K562 (cell line): ENCODE data around the gene MYO5C. TPM values are rescaled to one million over a fixed set of nuclear protein-coding genes. Genes with fewer than 3 reads are reported as not detected.

Source experiments
- ATAC-seq: fragments of 200-7000 bp; cut with Tn5 transposase; 3 replicates; pipeline ENCODE4 v1.9.1; 2020; ENCODE audit warnings: moderate library complexity
- BruUV-seq: library from RNA; stranded (reverse); fragments of 400-500 nt; replicated peaks from 2 replicates; lab custom pipeline; 2021; lab: Mats Ljungman, UMichigan
- CTCF ChIA-PET: fragments of 300-600 bp; formaldehyde crosslinking; extraction: SDS; loops from one replicate; lab custom pipeline; 2021; ENCODE audit warnings: low intra/inter-chr PET ratio; lab: Yijun Ruan, JAX
- POLR2A ChIA-PET: fragments of 300-600, 350-650 bp; sonication (Branson Sonifier 250); formaldehyde crosslinking; extraction: SDS; loops from one replicate; lab custom pipeline; 2021; ENCODE audit warnings: antibody characterized with exemption, inconsistent platforms; lab: Yijun Ruan, JAX
- DNase-seq, 4 experiments: peaks; one replicate each; pipeline versions ENCODE4 v3.0.0 to v3.0.0-alpha.2; 2011 to 2018; ENCODE audit warnings: low spot score in 3 of 4, mixed read lengths in 3 of 4; ENCODE audit errors: extremely low read depth in 1 of 4
- FAIRE-seq: peaks from 2 replicates; lab custom pipeline; 2011; peaks lifted over from hg19 to GRCh38; lab: Jason Lieb, UNC
- H2AFZ ChIP-seq: 2 replicates; pipeline ENCODE4 v1.6.0; 2011; ENCODE audit warnings: low read depth, low read length, control low read depth, inconsistent platforms
- H3K27ac ChIP-seq: fragments of 200-600 bp; 3 replicates; pipeline ENCODE4 v1.8.0; 2011; ENCODE audit warnings: low read depth, mild to moderate bottlenecking, control low read depth, inconsistent platforms, low read length, moderate library complexity, mixed read lengths; ENCODE audit errors: extremely low read depth
- H3K27me3 ChIP-seq, 2 experiments: fragments of 300-600 bp in 1 of 2; 2 replicates in 1 of 2; 3 replicates in 1 of 2; pipeline versions ENCODE4 v1.6.0 to v1.8.0; 2011; ENCODE audit warnings: inconsistent platforms in 2 of 2, low read length in 2 of 2, mild to moderate bottlenecking in 1 of 2, mixed read lengths in 1 of 2, moderate library complexity in 1 of 2; ENCODE audit not compliant: control insufficient read depth in 2 of 2, insufficient read depth in 2 of 2
- H3K36me3 ChIP-seq: fragments of 300-600 bp; 3 replicates; pipeline ENCODE4 v1.8.0; 2011; ENCODE audit warnings: mild to moderate bottlenecking, low read length, inconsistent platforms; ENCODE audit not compliant: control insufficient read depth, insufficient read depth
- H3K4me1 ChIP-seq, 2 experiments: fragments of 200-600 bp in 1 of 2; replicated peaks in 1 of 2; 2 replicates in 1 of 2; 3 replicates in 1 of 2; pipeline versions ENCODE4 v1.5.1 to v1.8.0; 2011; ENCODE audit warnings: inconsistent platforms in 2 of 2, low read length in 2 of 2, mild to moderate bottlenecking in 1 of 2, mixed read lengths in 1 of 2, moderate library complexity in 1 of 2; ENCODE audit not compliant: control insufficient read depth in 2 of 2, insufficient read depth in 2 of 2
- H3K4me2 ChIP-seq: 2 replicates; pipeline ENCODE4 v1.6.1; 2011; ENCODE audit warnings: low read length, control low read depth, inconsistent platforms, mixed read lengths; ENCODE audit not compliant: insufficient read depth
- H3K4me3 ChIP-seq: fragments of 200-600 bp; sonication (generic), shearing (Covaris generic); 2 replicates; pipeline ENCODE4 v1.5.1; 2016; ENCODE audit warnings: control low read depth, inconsistent platforms
- H3K79me2 ChIP-seq: fragments of 200-600 bp; 3 replicates; pipeline ENCODE4 v1.8.0; 2011; ENCODE audit warnings: low read length, inconsistent platforms; ENCODE audit not compliant: control insufficient read depth, insufficient read depth
- H3K9ac ChIP-seq, 2 experiments: 2 replicates each; pipeline versions ENCODE4 v1.6.0 to v1.6.1; 2011; ENCODE audit warnings: low read depth in 2 of 2, low read length in 2 of 2, control low read depth in 1 of 2, inconsistent platforms in 1 of 2, mild to moderate bottlenecking in 1 of 2, mixed read lengths in 1 of 2; ENCODE audit not compliant: insufficient read depth in 1 of 2
- H3K9me1 ChIP-seq: one replicate; pipeline ENCODE4 v1.6.0; 2011; ENCODE audit warnings: inconsistent platforms, mild to moderate bottlenecking, low read length, moderate library complexity; ENCODE audit not compliant: control insufficient read depth, insufficient read depth
- H3K9me3 ChIP-seq: replicated peaks from 2 replicates; pipeline ENCODE4 v1.5.1; 2011; ENCODE audit warnings: low read depth, low read length, inconsistent platforms; ENCODE audit not compliant: control insufficient read depth, insufficient read depth
- H4K20me1 ChIP-seq: replicated peaks from 2 replicates; pipeline ENCODE4 v1.6.1; 2011; ENCODE audit warnings: low read length, inconsistent platforms, mixed read lengths; ENCODE audit not compliant: control insufficient read depth, insufficient read depth
- CBFA2T2 ChIP-seq: fragments of 450-650 bp; conservative IDR thresholded peaks from 2 replicates; pipeline ENCODE4 v1.6.1; 2017; ENCODE audit warnings: mild to moderate bottlenecking
- EP400 ChIP-seq: fragments of 450-650 bp; IDR thresholded peaks from 2 replicates; pipeline ENCODE4 v1.6.1; 2017; ENCODE audit warnings: antibody characterized with exemption, mild to moderate bottlenecking, moderate library complexity
- FOXP1 ChIP-seq: sonication (generic); formaldehyde crosslinking; IDR thresholded peaks from 2 replicates; pipeline ENCODE4 v1.8.0; 2022; ENCODE audit warnings: mild to moderate bottlenecking, missing genetic modification reagents
- FUS ChIP-seq: fragments of 200-400 bp; formaldehyde crosslinking; optimal IDR thresholded peaks from 2 replicates; pipeline ENCODE3; 2017; ENCODE audit warnings: low read depth, low read length
- HDAC8 ChIP-seq: fragments of 450-650 bp; IDR thresholded peaks from 2 replicates; pipeline ENCODE4 v1.6.1; 2016; ENCODE audit warnings: mild to moderate bottlenecking, missing genetic modification characterization, moderate library complexity, missing compliant biosample characterization
- HEY1 ChIP-seq: fragments of 250-450 bp; sonication (Bioruptor Pico); IDR thresholded peaks from 2 replicates; pipeline ENCODE4 v1.5.0; 2020; ENCODE audit warnings: mild to moderate bottlenecking, moderate library complexity, borderline replicate concordance
- KDM1A ChIP-seq, 2 experiments: fragments of 450-650 bp; IDR thresholded peaks; 2 replicates each; pipeline ENCODE4 v1.6.1; 2016; ENCODE audit warnings: mild to moderate bottlenecking in 2 of 2
- PHB ChIP-seq: fragments of 250-450 bp; sonication (Bioruptor Pico); IDR thresholded peaks from 2 replicates; pipeline ENCODE4 v1.5.0; 2021
- PTTG1 ChIP-seq: fragments of 450-650 bp; IDR thresholded peaks from 2 replicates; pipeline ENCODE4 v1.6.1; 2016; ENCODE audit warnings: low read depth, mild to moderate bottlenecking, missing genetic modification characterization, missing compliant biosample characterization
- PYGO2 ChIP-seq: fragments of 450-650 bp; IDR thresholded peaks from 2 replicates; pipeline ENCODE4 v1.6.1; 2016; ENCODE audit warnings: mild to moderate bottlenecking, missing genetic modification characterization, moderate library complexity, missing compliant biosample characterization
- RNF2 ChIP-seq: sonication (generic); IDR thresholded peaks from 2 replicates; pipeline ENCODE4 v1.6.1; 2016
- SNAPC5 ChIP-seq: fragments of 250-450 bp; sonication (Bioruptor Pico); IDR thresholded peaks from 2 replicates; pipeline ENCODE4 v1.8.0; 2021; ENCODE audit warnings: moderate library complexity, mild to moderate bottlenecking, inconsistent platforms
- ZNF134 ChIP-seq: fragments of 250-450 bp; sonication (Bioruptor Pico); conservative IDR thresholded peaks from 2 replicates; pipeline ENCODE4 v1.4.0; 2020
- ZNF146 ChIP-seq: IDR thresholded peaks from one replicate; pipeline ENCODE4 v1.6.1; 2018; ENCODE audit warnings: missing compliant biosample characterization; ENCODE audit not compliant: unreplicated experiment
- WGBS: fragments of 100-300 bp; shearing (Covaris generic); methylation state at CpG from one replicate; pipeline ENCODE4 v1.1.6; 2016; ENCODE audit warnings: low coverage, mixed read lengths; ENCODE audit not compliant: insufficient coverage; ENCODE audit errors: missing lambda C conversion rate; 5-methylcytosine and 5-hydroxymethylcytosine counted together
- in situ Hi-C: fragments of 300-500 bp; cut with MboI; formaldehyde crosslinking; loops from 4 replicates; pipeline ENCODE4 v1.15.0; 2018; ENCODE audit warnings: inconsistent platforms, mixed read lengths
- intact Hi-C: fragments of 100-400 bp; cut with micrococcal nuclease; formaldehyde crosslinking; loops from 2 replicates; pipeline ENCODE4 v1.14.2; 2022
- polyA plus RNA-seq, 8 experiments: library from polyadenylated mRNA; depleted of rRNA in 4 of 8; stranded (reverse) in 5 of 8; unstranded in 3 of 8; fragments of >200 nt; fragmentation: Nextera tagmentation in 2 of 8; fragmentation: Illumina TruSeq in 1 of 8; extraction: Ambion mirVana in 2 of 8; extraction: Trizol in 1 of 8; gene quantifications; 2 replicates each; pipeline versions ENCODE4 v1.2.1 to v1.2.3, GENCODE V29; 2011 to 2014; ENCODE audit warnings: inconsistent platforms in 1 of 8, missing spikeins in 1 of 8
- total RNA-seq, 7 experiments: library from RNA; depleted of rRNA in 6 of 7; stranded (reverse); fragments of >200 nt in 6 of 7; fragmentation: Illumina TruSeq in 2 of 7; extraction: Trizol in 2 of 7; gene quantifications; 2 replicates each; pipeline versions ENCODE4 v1.2.1 to v1.2.3, GENCODE V29; 2011 to 2021; ENCODE audit warnings: low replicate concordance in 1 of 7

Gene MYO5C
- total and polyA plus RNA-seq, 9 of the 15 experiments (the other 6 are each of a cell fraction or from before 2014, with no cell fraction given): 0.01 to 0.24 TPM; not detected in 7

GRCh38 chr15:52278636-52279367 is 16.8 kb downstream of the MYO5C start:
- Histone ChIP-seq H2AFZ (no peak overlapping the region), H3K79me2 (no peaks in the 10 kb centered on the region), H3K27ac (no peak overlapping the region), H3K36me3 (no peaks in the 10 kb centered on the region), H3K9me3 (no peaks in the 10 kb centered on the region), H4K20me1 (no peaks in the 10 kb centered on the region; the same call in 1 of the 2 replicates), H3K9ac (no peak overlapping the region), H3K27me3 (peaks cover 9 to 69% of the 10 kb centered on the region in 2 experiments; a peak in 4 of 5 replicates), H3K9me1 (no peaks in the 10 kb centered on the region), H3K4me3 (no peak overlapping the region), H3K4me2 (no peak overlapping the region), H3K4me1 (no peaks in the 10 kb centered on the region)
- in situ Hi-C loops (no loop called here), intact Hi-C loops (no loop called here)
- DNase-seq (no peak), FAIRE-seq (no peak), ATAC-seq (no peak)
- ChIA-PET CTCF (no interaction called here), POLR2A (no interaction called here)
- WGBS: under 1% methylated on average over 13 of the region's 13 CpGs
- BruUV-seq: no TSS peak
- TF ChIP-seq FOXP1 (CRISPR knock-in tag) (no peak), RNF2 (no peak), ZNF146 (CRISPR knock-in tag) (no peak), KDM1A (IDR thresholded peaks at IDR 0.05) (no peak), CBFA2T2 (no peak), PTTG1 (no peak), PYGO2 (tag) (no peak), HDAC8 (tag) (no peak), EP400 (no peak), PHB (CRISPR knock-in tag) (no peak), FUS (no peak), ZNF134 (CRISPR knock-in tag) (no peak), HEY1 (CRISPR knock-in tag) (no peak), SNAPC5 (CRISPR knock-in tag) (no peak)
